Vagina (tissue), 2 donors: Measurements from ENCODE around the gene TEDC1. TPM values are rescaled to one million over a fixed set of nuclear protein-coding genes. Genes with fewer than 3 reads are reported as not detected.
A peak's percentile ranks its signal among the peaks of the same experiment; 100 is the strongest.

ENCODE experiments used
- DNase-seq, 2 donors: peaks; one replicate each; pipeline ENCODE4 v3.0.0-alpha.2; 2017; ENCODE audit errors: extremely low spot score in 2 of 2
- H3K27ac ChIP-seq: fragments of 200-600 bp; sonication (generic); one replicate; pipeline ENCODE4 v1.5.1; 2019
- H3K27me3 ChIP-seq: fragments of 200-600 bp; sonication (generic); one replicate; pipeline ENCODE4 v1.5.1; 2019
- H3K36me3 ChIP-seq, 2 donors: fragments of 200-600 bp; sonication (generic); one replicate each; pipeline ENCODE4 v1.5.1; 2017 to 2019
- H3K4me1 ChIP-seq: fragments of 200-600 bp; sonication (generic); one replicate; pipeline ENCODE4 v1.5.1; 2019
- H3K4me3 ChIP-seq, 2 donors: fragments of 200-600 bp; sonication (generic); 1 replicate in 1 of 2; 2 replicates in 1 of 2; pipeline ENCODE4 v1.5.1; 2016 to 2019
- H3K9me3 ChIP-seq: fragments of 200-600 bp; sonication (generic); one replicate; pipeline ENCODE4 v1.5.1; 2019
- POLR2A ChIP-seq, 2 donors: fragments of 450-650 bp; IDR thresholded peaks; one replicate each; pipeline ENCODE4 v1.6.1; 2017; ENCODE audit warnings: antibody characterized with exemption in 2 of 2, mild to moderate bottlenecking in 2 of 2, moderate library complexity in 2 of 2
- POLR2AphosphoS5 ChIP-seq, 2 donors: sonication (generic); formaldehyde crosslinking; IDR thresholded peaks; one replicate each; pipeline ENCODE4 v1.9.0; 2017; ENCODE audit warnings: antibody characterized with exemption in 2 of 2, mild to moderate bottlenecking in 2 of 2, low read depth in 1 of 2; ENCODE audit not compliant: insufficient read depth in 1 of 2
- intact Hi-C: fragments of 100-400 bp; cut with DNase I; formaldehyde crosslinking; loops from one replicate; pipeline ENCODE4 v1.15.1; 2023
- total RNA-seq: library from RNA; depleted of rRNA; stranded (reverse); fragments of >200 nt; gene quantifications from one replicate; pipeline ENCODE4 v1.2.3, GENCODE V29; 2016
- TF ChIP-seq, protein P1 (sequence below), 3 experiments: fragments of 450-650 bp in 2 of 3; fragments of 200-600 bp in 1 of 3; sonication (generic) in 1 of 3; IDR thresholded peaks; one replicate each; pipeline ENCODE4 v1.5.1; 2017 to 2019; ENCODE audit warnings: antibody characterized with exemption in 3 of 3, mild to moderate bottlenecking in 2 of 3, moderate library complexity in 2 of 3

The TEDC1 gene
- total RNA-seq, 1 donor from 2014 or later, result 5.9 TPM

DNA sequence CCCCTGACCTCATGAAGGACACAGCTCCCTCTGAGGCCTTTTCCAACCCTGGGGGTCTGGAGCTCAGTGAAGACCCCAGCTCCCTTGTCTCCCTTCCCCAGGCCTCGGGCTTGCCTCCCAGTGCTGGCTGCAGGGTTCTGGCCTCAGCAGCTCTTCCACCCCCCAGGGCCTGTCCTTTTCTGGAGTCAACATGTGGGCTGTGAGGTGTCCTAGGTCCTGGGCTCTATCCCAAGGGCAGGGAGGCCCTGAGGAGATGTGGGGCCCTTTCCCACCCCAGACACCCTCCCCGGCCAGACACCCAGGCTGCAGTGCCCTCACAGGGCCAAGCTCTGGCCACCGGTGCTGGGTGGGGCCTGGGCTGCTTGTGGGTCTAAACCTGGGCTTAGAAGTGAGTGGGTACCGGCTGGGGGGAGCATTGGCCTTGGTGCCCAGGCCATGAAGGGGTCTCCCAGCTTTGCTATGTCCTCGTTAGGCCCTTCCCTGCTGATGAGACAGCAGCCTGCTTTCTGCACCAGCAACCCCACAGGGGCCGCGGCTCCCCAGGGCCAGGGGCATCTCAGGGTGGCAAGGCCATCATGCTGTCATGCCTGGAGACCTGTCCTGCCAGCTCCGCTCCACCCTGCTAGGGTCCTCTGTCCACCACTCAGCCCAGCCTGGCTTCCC is 19.1 kb upstream of the TEDC1 start:
- Histone ChIP-seq H3K4me1 (peaks cover 72% of the 10 kb centered on the region), H3K36me3 (peaks cover 0 to 7% of the 10 kb centered on the region in 2 donors), H3K4me3 (no peak overlapping the region), H3K9me3 (no peaks in the 10 kb centered on the region), H3K27ac (no peak overlapping the region), H3K27me3 (peaks cover 4% of the 10 kb centered on the region)
- DNase-seq, result no peak
- TF ChIP-seq, protein P1, sequence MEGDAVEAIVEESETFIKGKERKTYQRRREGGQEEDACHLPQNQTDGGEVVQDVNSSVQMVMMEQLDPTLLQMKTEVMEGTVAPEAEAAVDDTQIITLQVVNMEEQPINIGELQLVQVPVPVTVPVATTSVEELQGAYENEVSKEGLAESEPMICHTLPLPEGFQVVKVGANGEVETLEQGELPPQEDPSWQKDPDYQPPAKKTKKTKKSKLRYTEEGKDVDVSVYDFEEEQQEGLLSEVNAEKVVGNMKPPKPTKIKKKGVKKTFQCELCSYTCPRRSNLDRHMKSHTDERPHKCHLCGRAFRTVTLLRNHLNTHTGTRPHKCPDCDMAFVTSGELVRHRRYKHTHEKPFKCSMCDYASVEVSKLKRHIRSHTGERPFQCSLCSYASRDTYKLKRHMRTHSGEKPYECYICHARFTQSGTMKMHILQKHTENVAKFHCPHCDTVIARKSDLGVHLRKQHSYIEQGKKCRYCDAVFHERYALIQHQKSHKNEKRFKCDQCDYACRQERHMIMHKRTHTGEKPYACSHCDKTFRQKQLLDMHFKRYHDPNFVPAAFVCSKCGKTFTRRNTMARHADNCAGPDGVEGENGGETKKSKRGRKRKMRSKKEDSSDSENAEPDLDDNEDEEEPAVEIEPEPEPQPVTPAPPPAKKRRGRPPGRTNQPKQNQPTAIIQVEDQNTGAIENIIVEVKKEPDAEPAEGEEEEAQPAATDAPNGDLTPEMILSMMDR (IDR thresholded peaks at IDR 0.05), result no peak
- TF ChIP-seq POLR2A (IDR thresholded peaks at IDR 0.05), result no peak
- no peak for TF ChIP-seq POLR2AphosphoS5 (IDR thresholded peaks at IDR 0.05; ENCODE audit: insufficient read depth in 1 of 2, low read depth in 1 of 2)
- intact Hi-C loops, result no loop called here

- Histone ChIP-seq H3K4me1 (peaks cover 73% of the 10 kb centered on the region), H3K27ac (no peak overlapping the region), H3K4me3 (no peak overlapping the region), H3K9me3 (no peaks in the 10 kb centered on the region), H3K27me3 (peaks cover 4% of the 10 kb centered on the region), H3K36me3 (peaks cover 0 to 7% of the 10 kb centered on the region in 2 donors)
- TF ChIP-seq POLR2AphosphoS5 (IDR thresholded peaks at IDR 0.05; ENCODE audit: insufficient read depth in 1 of 2, low read depth in 1 of 2) (no peak), POLR2A (IDR thresholded peaks at IDR 0.05) (no peak)
- TF ChIP-seq, protein P1 (IDR thresholded peaks at IDR 0.05), result no peak
- no peak for DNase-seq
- intact Hi-C loops, result no loop called here
Observed at GRCh38 chr14:105472486-105472991, 18.5 kb upstream of the TEDC1 start.

DNA sequence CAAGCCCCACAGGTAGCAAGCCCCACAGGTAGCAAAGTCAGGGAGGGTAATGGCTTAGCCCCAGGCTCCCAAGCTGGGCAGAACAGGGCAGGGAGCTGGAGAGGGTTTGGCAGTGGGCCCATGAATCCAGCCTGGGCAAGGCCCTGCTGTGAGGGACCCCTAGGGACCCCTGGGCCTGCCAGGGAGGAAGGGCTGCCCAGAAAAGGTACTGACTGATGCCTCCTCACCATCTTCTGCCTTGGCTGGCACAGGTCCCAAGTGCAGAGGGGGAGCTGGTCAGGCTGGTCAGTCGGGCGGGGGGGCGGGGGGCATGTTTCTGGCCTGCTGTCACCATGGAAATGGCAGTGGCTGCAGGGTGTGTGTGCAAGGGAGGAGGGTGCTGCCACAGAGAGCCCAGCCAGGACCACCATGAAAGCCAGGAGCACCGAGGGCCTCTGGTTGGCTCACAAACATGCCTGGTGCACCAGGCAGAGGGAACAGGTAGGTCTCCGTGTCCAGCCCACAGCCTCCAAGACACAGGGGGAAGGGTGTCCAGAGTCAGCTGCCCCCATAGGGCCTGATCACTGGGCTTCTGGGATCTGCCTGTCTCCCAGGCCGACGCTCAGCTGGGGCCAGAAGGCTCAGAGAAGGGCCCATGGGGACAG is 17.9 kb upstream of the TEDC1 start:
- H3K4me3 ChIP-seq, result peak overlapping the region; percentile 69 to 93
- TF ChIP-seq POLR2A (IDR thresholded peaks at IDR 0.05), result no peak
- no peak for TF ChIP-seq POLR2AphosphoS5 (IDR thresholded peaks at IDR 0.05; ENCODE audit: insufficient read depth in 1 of 2, low read depth in 1 of 2)
- TF ChIP-seq, protein P1 (IDR thresholded peaks at IDR 0.05), result no peak
- H3K27ac ChIP-seq, result peak overlapping the region; percentile 56
- H3K27me3 ChIP-seq, result peaks cover 4% of the 10 kb centered on the region
- intact Hi-C loops, result no loop called here
- H3K4me1 ChIP-seq, result peaks cover 70% of the 10 kb centered on the region
- peaks cover 0 to 7% of the 10 kb centered on the region in 2 donors for H3K36me3 ChIP-seq
- no peaks in the 10 kb centered on the region for H3K9me3 ChIP-seq
- DNase-seq, result no peak

DNA sequence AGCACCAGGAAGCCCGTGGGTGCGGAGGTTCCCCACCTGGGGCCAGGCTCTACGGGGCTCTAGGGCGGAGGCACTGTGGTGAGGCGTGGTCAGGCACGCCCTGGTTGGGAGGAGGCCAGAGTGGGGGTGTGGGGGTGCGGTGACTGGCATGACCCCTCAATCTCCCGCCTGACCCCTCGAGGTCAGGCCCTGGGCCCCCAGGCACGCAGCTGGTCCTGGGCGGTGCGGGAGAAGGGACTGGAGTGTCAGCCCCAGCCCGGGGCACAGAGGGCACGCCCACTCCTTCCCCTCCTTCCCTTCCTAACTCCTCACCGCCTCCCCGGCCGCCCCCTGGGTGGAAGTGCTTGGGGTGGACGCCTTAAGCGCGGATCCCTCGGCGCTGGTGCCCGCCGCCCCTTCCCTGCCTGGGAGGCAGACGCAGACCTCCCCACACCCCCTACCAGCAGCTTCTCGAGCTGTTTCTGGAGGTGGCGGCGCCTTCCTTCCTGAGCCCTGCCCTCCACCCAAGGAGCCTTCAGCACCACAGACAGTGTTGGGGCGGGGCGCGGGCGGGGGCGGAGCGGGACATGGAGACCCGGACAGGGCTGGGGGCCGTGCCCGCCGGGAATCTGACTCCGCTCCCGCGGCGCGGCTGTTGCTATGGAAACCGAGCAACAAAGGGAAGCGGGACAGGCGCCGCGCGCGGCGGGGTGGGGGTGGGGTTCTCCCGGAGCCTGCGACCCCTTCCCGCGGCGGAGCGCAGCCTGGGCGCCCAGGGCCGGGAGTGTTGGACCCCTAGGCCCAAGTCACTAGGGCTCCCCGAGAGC is 17.2 kb upstream of the TEDC1 start:
- intact Hi-C loops, result no loop called here
- Histone ChIP-seq H3K36me3 (peaks cover 0 to 7% of the 10 kb centered on the region in 2 donors), H3K27me3 (peaks cover 4% of the 10 kb centered on the region), H3K9me3 (no peaks in the 10 kb centered on the region), H3K27ac (peak overlapping the region; percentile 56), H3K4me1 (peaks cover 68% of the 10 kb centered on the region), H3K4me3 (peak overlapping the region; percentile 69 to 93)
- DNase-seq, result no peak
- TF ChIP-seq POLR2AphosphoS5 (IDR thresholded peaks at IDR 0.05; ENCODE audit: insufficient read depth in 1 of 2, low read depth in 1 of 2), result peak in 1 of 2 donors; percentile 26
- TF ChIP-seq, protein P1 (IDR thresholded peaks at IDR 0.05), result no peak
- TF ChIP-seq POLR2A (IDR thresholded peaks at IDR 0.05), result no peak
